PFSK-1 (cell line): ENCODE measurements around the gene SHQ1.

ENCODE experiments used
- FOXP2 ChIP-seq: optimal IDR thresholded peaks from 2 replicates; pipeline ENCODE3; 2011; ENCODE audit warnings: borderline replicate concordance, control low read depth, inconsistent platforms; ENCODE audit not compliant: insufficient read depth; ENCODE audit errors: extremely low read length, extremely low read depth
- POLR2AphosphoS5 ChIP-seq: IDR thresholded peaks from 2 replicates; pipeline ENCODE4 v1.6.1; 2012; ENCODE audit warnings: low read depth, mild to moderate bottlenecking, control low read depth, low read length, moderate library complexity
- REST ChIP-seq, 2 experiments: IDR thresholded peaks; 2 replicates each; pipeline versions ENCODE4 v1.6.1 to v1.8.0; 2011 to 2012; ENCODE audit warnings: low read depth in 2 of 2, low read length in 2 of 2, control low read depth in 1 of 2, inconsistent platforms in 1 of 2, mild to moderate bottlenecking in 1 of 2, moderate library complexity in 1 of 2; ENCODE audit not compliant: insufficient read depth in 1 of 2
- SIN3A ChIP-seq: IDR thresholded peaks from 2 replicates; pipeline ENCODE4 v1.6.1; 2012; ENCODE audit warnings: mild to moderate bottlenecking, low read length, moderate library complexity, borderline replicate concordance; ENCODE audit not compliant: insufficient read depth
- TAF1 ChIP-seq: IDR thresholded peaks from 2 replicates; pipeline ENCODE4 v1.6.1; 2012; ENCODE audit warnings: low read length, control low read depth, borderline replicate concordance; ENCODE audit not compliant: insufficient read depth

The SHQ1 gene

GRCh38 chr3:72738752-72739530, 109.3 kb downstream of the SHQ1 start:
- TF ChIP-seq REST (IDR thresholded peaks at IDR 0.05; ENCODE audit: insufficient read depth in 1 of 2, low read depth in 2 of 2, low read length in 2 of 2) (no peak), POLR2AphosphoS5 (no peak), TAF1 (no peak), FOXP2 (no peak), SIN3A (no peak)

- TF ChIP-seq REST (IDR thresholded peaks at IDR 0.05; ENCODE audit: insufficient read depth in 1 of 2, low read depth in 2 of 2, low read length in 2 of 2) = no peak
- TF ChIP-seq SIN3A = no peak
- TF ChIP-seq FOXP2 = no peak
- TF ChIP-seq TAF1 = no peak
- no peak for TF ChIP-seq POLR2AphosphoS5
These were observed 114.6 kb downstream of the SHQ1 start for GRCh38 chr3:72733676-72734075.

GRCh38 chr3:72728958-72729467, 119.2 kb downstream of the SHQ1 start:
- TF ChIP-seq REST (IDR thresholded peaks at IDR 0.05; ENCODE audit: insufficient read depth in 1 of 2, low read depth in 2 of 2, low read length in 2 of 2) = no peak
- no peak for TF ChIP-seq SIN3A
- TF ChIP-seq TAF1 = no peak
- no peak for TF ChIP-seq POLR2AphosphoS5
- no peak for TF ChIP-seq FOXP2

GRCh38 chr3:72728329-72728889, 119.8 kb downstream of the SHQ1 start:
- TF ChIP-seq REST (IDR thresholded peaks at IDR 0.05; ENCODE audit: insufficient read depth in 1 of 2, low read depth in 2 of 2, low read length in 2 of 2) = no peak
- no peak for TF ChIP-seq SIN3A
- no peak for TF ChIP-seq POLR2AphosphoS5
- TF ChIP-seq FOXP2 = no peak
- no peak for TF ChIP-seq TAF1
